Measurements from ENCODE around the gene SSC5D. TPM values are rescaled to one million over a fixed set of nuclear protein-coding genes. Genes with fewer than 3 reads are reported as not detected.

The SSC5D gene
- total and polyA plus RNA-seq, 10 of the 15 experiments (the other 5 are each of a cell fraction or from before 2014, with no cell fraction given), result 0.03 to 0.13 (median 0.05) TPM; not detected in 4

DNA sequence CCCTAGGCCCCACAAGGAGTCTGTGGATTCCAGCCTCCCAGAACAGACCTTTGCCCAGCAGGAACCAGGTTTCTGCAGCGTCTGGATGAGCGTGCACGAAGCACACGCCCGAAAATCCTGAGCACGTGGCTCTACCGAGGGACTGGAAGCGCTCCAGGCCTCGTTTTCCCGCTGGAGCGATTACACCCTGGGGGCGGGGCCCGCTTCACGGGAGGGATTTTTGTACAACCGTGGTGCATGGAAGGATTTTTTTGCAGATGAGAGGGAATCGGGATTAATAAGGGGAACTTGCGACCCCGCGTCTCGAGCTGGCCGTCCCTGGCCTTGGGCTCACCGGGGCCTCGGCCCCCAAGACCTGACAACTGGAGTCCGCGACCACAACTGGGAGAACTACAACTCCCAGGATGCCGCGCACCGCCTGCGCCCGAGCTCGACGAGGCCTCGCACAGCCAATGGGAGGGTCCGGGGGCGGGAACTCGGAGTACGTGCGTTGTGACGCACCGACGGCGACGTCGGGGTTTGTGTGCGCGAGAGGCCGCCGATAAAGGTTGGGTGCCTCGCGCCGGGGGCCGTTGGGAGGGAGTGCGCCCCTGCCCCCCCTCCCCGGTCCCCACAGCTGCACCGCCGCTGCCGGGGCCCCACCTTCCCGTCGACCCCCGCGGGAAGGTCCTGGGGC is 12.0 kb upstream of the SSC5D start, which contains the start of gene ZNF628 (continued):
- TF ChIP-seq, protein P1, sequence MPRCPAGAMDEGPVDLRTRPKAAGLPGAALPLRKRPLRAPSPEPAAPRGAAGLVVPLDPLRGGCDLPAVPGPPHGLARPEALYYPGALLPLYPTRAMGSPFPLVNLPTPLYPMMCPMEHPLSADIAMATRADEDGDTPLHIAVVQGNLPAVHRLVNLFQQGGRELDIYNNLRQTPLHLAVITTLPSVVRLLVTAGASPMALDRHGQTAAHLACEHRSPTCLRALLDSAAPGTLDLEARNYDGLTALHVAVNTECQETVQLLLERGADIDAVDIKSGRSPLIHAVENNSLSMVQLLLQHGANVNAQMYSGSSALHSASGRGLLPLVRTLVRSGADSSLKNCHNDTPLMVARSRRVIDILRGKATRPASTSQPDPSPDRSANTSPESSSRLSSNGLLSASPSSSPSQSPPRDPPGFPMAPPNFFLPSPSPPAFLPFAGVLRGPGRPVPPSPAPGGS (IDR thresholded peaks at IDR 0.05; ENCODE audit: borderline replicate concordance, insufficient read depth, low read depth, low read length, poor library complexity, severe bottlenecking), result no peak
- TF ChIP-seq, protein P2, sequence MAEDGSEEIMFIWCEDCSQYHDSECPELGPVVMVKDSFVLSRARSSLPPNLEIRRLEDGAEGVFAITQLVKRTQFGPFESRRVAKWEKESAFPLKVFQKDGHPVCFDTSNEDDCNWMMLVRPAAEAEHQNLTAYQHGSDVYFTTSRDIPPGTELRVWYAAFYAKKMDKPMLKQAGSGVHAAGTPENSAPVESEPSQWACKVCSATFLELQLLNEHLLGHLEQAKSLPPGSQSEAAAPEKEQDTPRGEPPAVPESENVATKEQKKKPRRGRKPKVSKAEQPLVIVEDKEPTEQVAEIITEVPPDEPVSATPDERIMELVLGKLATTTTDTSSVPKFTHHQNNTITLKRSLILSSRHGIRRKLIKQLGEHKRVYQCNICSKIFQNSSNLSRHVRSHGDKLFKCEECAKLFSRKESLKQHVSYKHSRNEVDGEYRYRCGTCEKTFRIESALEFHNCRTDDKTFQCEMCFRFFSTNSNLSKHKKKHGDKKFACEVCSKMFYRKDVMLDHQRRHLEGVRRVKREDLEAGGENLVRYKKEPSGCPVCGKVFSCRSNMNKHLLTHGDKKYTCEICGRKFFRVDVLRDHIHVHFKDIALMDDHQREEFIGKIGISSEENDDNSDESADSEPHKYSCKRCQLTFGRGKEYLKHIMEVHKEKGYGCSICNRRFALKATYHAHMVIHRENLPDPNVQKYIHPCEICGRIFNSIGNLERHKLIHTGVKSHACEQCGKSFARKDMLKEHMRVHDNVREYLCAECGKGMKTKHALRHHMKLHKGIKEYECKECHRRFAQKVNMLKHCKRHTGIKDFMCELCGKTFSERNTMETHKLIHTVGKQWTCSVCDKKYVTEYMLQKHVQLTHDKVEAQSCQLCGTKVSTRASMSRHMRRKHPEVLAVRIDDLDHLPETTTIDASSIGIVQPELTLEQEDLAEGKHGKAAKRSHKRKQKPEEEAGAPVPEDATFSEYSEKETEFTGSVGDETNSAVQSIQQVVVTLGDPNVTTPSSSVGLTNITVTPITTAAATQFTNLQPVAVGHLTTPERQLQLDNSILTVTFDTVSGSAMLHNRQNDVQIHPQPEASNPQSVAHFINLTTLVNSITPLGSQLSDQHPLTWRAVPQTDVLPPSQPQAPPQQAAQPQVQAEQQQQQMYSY (CRISPR knock-in tag; IDR thresholded peaks at IDR 0.05), result no peak

DNA sequence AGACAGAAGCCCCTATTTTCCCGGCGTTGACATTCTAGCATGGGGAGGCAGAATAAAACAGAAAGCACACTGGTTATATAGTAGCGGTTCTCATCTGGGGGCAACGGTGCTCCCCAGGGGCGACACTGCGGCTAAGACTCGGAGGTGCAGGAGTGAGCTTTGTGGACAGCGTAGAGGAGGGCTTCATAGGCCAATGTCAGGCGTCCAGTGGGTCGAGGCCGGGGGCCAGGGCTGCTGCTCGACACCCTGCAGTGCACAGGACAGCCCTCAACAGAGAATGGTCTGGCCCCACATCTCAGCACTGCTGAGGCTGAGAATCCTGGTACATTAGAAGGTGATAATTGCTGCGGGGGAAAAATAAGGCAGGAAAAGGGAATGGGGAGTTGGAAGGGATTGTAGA is 10.3 kb upstream of the SSC5D start:
- SMC1A ChIA-PET (ENCODE audit: uncharacterized antibody, unreplicated experiment), result interaction anchor here (0.6 kb wide), 1 partner anchor 202 kb away, joined by 3 read pairs; no protein-coding TSS in a partner anchor
- in situ Hi-C loops (cut with MboI) (no loop called here), intact Hi-C loops (cut with micrococcal nuclease; ENCODE audit: unreplicated experiment) (no loop called here)
- no TSS peak for BruUV-seq (replicated peaks)
- RAD21 ChIA-PET (ENCODE audit: unreplicated experiment), result interaction anchor here (1.9 kb wide), 1 partner anchor 26 kb away, joined by 21 read pairs; no protein-coding TSS in a partner anchor
- Histone ChIP-seq H3K4me2 (ENCODE audit: control insufficient read depth, insufficient read depth) (peak overlapping the region; percentile 56), H3K4me1 (ENCODE audit: control insufficient read depth, insufficient read depth, low read length) (peaks cover 22% of the 10 kb centered on the region), H3K27me3 (replicated peaks in 1 of 2; ENCODE audit: control insufficient read depth in 2 of 2, insufficient read depth in 2 of 2, low read length in 1 of 2) (no peaks in the 10 kb centered on the region), H3K27ac (ENCODE audit: control insufficient read depth, insufficient read depth) (no peak overlapping the region), H4K20me1 (ENCODE audit: control insufficient read depth, insufficient read depth) (no peaks in the 10 kb centered on the region), H3K9me3 (replicated peaks; ENCODE audit: control insufficient read depth, insufficient read depth, low read length) (no peaks in the 10 kb centered on the region), H2AFZ (ENCODE audit: control insufficient read depth, low read depth, low read length) (no peak overlapping the region), H3K36me3 (ENCODE audit: control insufficient read depth in 2 of 2, insufficient read depth in 2 of 2, low read length in 1 of 2) (peaks cover 0 to 6% of the 10 kb centered on the region in 2 experiments; a peak in 2 of 4 replicates), H3K9ac (ENCODE audit: control insufficient read depth, insufficient read depth, low read length) (no peak overlapping the region), H3K79me2 (ENCODE audit: control insufficient read depth, insufficient read depth, low read length) (peaks cover 6% of the 10 kb centered on the region), H3K4me3 (peak overlapping the region; percentile 85)
- no peak for FAIRE-seq
- 80% methylated on average over 13 of the region's 13 CpGs for WGBS (ENCODE audit: insufficient coverage, insufficient replicate concordance, low lambda C conversion rate, missing lambda C conversion rate)
- no peak for ATAC-seq
- POLR2A ChIA-PET, result interaction anchor here (0.5 kb wide), 1 partner anchor 202 kb away, joined by 3 read pairs; no protein-coding TSS in a partner anchor
- CTCF ChIA-PET, result interaction anchor here (2.1 to 3.7 kb wide), 3 partner anchors 11 to 176 kb away, joined by 9 to 34 read pairs (median 26); no protein-coding TSS in a partner anchor
- no peak for DNase-seq (ENCODE audit: low read depth, low spot score)
- TF ChIP-seq, protein P3, sequence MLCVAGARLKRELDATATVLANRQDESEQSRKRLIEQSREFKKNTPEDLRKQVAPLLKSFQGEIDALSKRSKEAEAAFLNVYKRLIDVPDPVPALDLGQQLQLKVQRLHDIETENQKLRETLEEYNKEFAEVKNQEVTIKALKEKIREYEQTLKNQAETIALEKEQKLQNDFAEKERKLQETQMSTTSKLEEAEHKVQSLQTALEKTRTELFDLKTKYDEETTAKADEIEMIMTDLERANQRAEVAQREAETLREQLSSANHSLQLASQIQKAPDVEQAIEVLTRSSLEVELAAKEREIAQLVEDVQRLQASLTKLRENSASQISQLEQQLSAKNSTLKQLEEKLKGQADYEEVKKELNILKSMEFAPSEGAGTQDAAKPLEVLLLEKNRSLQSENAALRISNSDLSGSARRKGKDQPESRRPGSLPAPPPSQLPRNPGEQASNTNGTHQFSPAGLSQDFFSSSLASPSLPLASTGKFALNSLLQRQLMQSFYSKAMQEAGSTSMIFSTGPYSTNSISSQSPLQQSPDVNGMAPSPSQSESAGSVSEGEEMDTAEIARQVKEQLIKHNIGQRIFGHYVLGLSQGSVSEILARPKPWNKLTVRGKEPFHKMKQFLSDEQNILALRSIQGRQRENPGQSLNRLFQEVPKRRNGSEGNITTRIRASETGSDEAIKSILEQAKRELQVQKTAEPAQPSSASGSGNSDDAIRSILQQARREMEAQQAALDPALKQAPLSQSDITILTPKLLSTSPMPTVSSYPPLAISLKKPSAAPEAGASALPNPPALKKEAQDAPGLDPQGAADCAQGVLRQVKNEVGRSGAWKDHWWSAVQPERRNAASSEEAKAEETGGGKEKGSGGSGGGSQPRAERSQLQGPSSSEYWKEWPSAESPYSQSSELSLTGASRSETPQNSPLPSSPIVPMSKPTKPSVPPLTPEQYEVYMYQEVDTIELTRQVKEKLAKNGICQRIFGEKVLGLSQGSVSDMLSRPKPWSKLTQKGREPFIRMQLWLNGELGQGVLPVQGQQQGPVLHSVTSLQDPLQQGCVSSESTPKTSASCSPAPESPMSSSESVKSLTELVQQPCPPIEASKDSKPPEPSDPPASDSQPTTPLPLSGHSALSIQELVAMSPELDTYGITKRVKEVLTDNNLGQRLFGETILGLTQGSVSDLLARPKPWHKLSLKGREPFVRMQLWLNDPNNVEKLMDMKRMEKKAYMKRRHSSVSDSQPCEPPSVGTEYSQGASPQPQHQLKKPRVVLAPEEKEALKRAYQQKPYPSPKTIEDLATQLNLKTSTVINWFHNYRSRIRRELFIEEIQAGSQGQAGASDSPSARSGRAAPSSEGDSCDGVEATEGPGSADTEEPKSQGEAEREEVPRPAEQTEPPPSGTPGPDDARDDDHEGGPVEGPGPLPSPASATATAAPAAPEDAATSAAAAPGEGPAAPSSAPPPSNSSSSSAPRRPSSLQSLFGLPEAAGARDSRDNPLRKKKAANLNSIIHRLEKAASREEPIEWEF (IDR thresholded peaks at IDR 0.05; ENCODE audit: insufficient replicate concordance, low read depth, low read length), result no peak
- TF ChIP-seq RFX5 (IDR thresholded peaks at IDR 0.05; ENCODE audit: low read depth, low read length) (no peak), NRF1 (conservative IDR thresholded peaks at IDR 0.05; ENCODE audit: low read depth, low read length) (no peak), RUNX3 (IDR thresholded peaks at IDR 0.05; ENCODE audit: low read length) (no peak)
- TF ChIP-seq, protein P4, sequence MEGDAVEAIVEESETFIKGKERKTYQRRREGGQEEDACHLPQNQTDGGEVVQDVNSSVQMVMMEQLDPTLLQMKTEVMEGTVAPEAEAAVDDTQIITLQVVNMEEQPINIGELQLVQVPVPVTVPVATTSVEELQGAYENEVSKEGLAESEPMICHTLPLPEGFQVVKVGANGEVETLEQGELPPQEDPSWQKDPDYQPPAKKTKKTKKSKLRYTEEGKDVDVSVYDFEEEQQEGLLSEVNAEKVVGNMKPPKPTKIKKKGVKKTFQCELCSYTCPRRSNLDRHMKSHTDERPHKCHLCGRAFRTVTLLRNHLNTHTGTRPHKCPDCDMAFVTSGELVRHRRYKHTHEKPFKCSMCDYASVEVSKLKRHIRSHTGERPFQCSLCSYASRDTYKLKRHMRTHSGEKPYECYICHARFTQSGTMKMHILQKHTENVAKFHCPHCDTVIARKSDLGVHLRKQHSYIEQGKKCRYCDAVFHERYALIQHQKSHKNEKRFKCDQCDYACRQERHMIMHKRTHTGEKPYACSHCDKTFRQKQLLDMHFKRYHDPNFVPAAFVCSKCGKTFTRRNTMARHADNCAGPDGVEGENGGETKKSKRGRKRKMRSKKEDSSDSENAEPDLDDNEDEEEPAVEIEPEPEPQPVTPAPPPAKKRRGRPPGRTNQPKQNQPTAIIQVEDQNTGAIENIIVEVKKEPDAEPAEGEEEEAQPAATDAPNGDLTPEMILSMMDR (IDR thresholded peaks at IDR 0.05 in 2 of 3, conservative IDR thresholded peaks at IDR 0.05 in 1 of 3; ENCODE audit: control insufficient read depth in 2 of 3, extremely low read depth in 1 of 3, insufficient read depth in 1 of 3, low read depth in 3 of 3, low read length in 3 of 3), result no peak

All from GM12878 (cell line).